Pulmonary artery endothelial cell (primary cell): ENCODE results near the gene PLEKHM2. TPM values are rescaled to one million over a fixed set of nuclear protein-coding genes. Genes with fewer than 3 reads are reported as not detected.

Source experiments
- DNase-seq: peaks from one replicate; pipeline ENCODE4 v3.0.0-alpha.2; 2011; ENCODE audit warnings: low read depth, low spot score
- total RNA-seq: library from RNA; depleted of rRNA; stranded (reverse); fragments of >200 nt; gene quantifications from 2 replicates; pipeline ENCODE4 v1.2.3, GENCODE V29; 2014

PLEKHM2 gene
- total RNA-seq, 1 donor from 2014 or later: 49.8 TPM

DNA sequence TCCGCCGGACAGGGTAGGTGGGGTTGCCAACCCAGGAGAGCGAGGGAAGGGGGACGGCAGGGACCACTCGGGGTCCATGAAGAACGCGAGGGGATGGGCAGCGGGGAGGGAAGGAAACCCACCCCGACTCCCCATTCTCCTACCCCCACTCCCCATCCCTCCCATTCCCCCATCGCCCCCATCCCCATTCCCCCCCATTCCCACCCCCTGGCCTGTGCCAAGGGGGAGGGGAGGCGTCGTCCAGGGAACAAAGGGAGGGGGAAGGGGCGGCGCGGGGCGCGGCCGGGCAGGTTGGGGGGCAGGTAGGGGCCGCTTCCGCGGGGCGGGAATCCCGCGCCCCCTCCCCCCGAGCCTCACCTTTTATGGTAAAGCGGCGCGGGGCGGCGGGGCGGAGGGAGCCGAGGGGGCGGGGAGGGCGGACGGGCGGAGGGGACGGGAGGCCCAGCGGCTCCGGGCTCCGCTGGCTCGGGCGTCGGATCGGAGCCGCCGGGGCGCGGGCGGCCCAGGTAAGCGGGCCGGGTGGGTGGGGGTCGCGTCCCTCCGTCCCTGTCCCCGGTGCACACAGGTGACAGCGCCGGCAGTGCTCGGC, 74.3 kb downstream of the PLEKHM2 start, which contains the start of gene FBLIM1:
Gene FBLIM1, plus strand, starts transcription at position 453 of the 589 bp plus-strand sequence. CDS start 6,189 bp downstream, outside the sequence.
- DNase-seq: no peak

DNA sequence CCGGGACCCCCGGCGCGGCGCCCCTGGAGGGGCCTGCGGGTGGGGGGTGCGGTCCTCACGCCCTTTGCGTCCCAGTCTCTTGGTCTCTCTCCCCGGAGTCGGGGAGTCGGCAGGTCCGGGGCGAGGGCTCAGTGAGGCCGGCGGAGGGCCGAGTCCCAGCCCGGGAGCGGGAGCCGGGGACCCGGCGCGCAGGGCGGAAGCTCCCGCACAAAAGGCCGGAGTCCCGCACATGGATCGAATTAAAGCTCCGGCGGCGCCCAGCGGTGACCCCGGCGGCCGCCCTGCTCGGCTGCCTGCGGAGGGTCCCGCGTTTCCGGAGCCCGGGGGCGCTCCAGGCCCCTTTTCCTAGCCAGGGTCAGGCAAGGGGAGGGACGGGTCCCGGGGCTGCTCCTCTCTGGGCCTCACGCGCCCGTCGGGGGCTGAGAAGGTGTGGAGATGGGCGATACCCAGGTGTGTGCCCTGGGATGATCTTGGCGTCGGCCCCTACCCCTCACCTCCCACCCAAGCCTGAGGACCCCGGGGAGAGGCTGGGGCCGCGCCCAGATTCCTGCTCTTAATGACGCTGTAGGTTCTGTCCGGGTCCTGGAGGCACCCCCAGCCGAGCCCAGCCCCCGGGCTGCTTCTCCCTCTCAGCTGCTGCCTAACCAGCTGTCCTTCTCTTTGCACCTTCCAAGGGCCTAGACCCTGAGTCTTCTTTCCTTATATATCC, 75.0 kb downstream of the PLEKHM2 start:
- no peak for DNase-seq

DNA sequence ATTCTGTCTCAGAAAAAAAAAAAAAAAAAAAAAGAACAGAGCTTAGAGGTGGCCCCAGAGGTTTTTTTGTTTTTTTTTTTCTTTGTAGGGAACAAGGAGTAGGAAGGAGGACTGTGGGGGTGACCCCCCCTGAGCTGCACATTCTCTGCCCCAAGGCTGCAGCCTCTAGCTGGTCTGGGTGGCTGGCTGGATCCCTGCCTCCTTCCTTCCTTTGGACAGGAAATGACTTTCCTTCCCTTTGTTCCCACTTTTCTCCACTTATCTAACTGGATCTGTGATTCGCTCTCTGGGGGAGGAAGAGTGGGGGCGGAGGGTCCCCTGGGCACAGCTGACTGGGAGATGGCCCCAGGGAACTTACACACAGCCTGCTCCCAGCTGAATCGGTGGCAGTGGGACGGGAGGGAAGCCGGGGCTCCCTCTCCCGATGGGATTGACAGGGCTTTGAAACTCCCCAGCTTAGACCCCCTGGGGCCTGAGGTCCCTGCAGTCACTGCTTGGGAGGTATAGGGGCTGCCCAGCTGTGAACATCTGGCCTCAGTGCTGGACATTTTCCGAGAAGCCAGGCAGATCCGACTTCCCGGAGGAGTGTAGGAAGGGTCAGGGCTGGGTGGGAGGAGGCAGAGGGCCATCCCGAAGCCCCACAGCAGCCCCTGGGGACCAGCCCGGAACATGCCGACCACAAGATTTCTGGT, 76.5 kb downstream of the PLEKHM2 start:
- DNase-seq: peak; percentile 77

DNA sequence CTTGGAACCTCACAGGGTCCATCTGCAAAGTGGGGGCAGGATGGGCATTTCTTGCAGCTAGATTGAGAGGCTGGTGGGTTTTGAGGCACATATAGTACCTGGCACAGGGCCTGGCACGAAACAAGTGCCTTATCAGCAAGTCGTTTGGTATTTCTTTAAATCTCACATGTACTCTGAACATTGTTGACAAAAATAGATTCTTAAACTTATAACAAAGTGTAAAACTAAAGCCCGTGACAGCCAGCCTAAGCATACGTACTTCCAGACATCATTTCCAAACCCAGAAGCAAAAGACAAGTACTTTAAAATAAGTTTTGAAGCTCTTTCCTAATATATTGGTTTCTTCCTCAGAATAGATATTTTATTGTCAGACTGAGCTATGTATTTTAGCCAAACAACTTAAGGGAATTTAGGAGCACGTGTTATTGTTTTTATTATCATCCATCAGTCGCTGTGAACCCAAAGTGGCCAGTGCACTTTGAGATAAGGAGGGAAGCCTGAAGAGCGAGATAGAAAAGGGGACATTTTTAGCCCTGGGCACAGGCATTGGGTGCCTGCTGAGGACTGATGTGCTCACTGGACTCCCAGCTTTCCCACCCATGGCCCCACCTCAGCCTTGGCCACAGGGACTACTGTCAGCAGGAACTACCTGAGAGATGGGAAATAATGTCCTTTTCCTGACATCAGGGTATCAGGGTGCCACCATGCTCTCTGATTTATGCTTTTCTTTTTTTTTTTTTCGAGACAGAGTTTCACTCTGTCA, 77.4 kb downstream of the PLEKHM2 start:
- no peak for DNase-seq

DNA sequence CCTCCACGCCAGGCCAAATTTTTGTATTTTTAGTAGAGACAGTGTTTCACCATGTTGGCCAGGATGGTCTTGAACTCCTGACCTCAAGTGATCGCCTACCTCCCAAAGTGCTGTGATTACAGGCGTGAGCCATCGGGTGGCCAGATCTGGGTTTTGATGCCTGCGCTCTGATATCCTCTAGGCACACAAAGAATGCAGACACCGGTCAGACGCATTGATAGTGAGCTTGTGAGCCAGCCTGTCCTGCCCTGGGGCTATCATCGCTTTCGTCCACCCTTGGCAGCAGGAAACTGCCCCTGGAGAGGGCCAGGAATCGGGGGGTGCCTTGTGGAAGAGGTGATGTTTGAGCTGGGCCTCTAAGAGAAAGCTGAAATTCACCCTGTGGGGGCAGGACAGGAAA, 78.4 kb downstream of the PLEKHM2 start:
- DNase-seq: no peak

DNA sequence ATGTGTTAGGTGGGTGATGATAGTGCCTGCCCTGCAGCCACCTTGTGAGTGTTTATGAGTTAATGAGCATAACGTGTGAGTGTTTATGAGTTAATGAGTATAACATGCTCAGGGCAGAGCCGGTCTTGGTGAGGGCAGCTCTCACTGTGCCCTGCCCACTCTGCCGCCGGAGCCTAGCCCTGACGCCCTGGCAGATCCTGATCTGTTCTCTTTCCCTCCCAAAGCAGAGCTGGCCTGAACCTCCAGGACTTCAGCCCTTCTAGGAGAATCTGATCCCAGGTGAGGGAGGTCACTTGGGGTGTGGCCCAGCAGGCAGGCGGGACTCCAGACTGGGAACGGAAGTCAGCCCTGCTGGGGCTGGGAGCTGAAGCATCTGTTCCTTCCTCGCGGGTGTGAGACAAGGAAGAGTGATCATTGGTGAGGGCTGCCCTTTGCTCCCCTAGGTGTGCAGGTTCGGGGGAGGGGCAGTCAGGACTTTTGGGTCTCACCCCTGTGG, 80.2 kb downstream of the PLEKHM2 start:
- no peak for DNase-seq

DNA sequence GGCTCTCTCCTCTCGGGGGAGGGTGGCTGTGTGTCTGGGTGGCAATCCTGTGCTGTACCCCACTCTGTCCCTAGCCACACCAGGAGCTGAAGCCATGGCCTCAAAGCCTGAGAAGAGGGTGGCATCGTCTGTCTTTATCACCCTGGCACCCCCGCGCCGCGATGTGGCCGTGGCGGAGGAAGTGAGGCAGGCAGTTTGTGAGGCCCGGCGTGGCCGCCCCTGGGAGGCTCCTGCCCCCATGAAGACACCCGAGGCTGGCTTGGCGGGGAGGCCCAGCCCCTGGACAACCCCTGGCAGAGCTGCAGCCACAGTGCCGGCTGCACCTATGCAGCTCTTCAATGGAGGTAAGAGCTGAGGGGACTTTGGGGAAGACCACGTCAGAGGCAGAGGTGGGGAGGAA, 80.8 kb downstream of the PLEKHM2 start:
- no peak for DNase-seq

DNA sequence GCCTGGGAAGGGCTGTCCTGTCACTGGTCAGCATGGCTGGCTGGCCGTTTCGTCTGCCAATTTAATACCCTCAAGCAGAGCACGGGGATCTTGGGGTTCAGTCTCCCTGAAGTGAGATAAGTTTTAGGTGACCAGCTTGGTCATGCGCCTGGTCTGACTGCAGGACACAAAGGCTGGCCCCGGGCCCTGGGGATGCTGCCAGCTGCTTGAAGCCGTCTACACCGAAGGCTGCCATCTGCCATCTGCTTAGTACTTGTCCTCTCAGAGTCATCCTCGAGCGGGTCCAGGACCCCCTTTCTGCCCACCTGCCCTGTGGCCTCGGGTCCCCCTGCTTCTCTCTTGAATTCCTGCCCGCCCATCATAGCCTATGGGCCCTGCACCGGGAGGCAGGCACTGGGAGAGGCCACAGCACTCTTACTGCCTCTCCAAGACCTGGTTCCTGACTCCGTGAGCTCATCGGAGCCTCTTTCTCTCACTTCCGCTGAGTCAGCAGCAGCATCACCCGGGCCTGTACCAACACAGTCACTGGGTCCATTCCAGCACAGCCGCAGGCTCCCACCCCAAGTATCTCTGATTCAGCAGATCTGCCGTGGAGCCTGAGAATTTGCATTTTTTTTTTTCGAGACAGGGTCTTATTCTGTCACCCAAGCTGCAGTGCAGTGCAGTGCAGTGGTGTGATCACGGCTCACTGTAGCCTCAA, 81.5 kb downstream of the PLEKHM2 start:
- DNase-seq: peak; percentile 72

DNA sequence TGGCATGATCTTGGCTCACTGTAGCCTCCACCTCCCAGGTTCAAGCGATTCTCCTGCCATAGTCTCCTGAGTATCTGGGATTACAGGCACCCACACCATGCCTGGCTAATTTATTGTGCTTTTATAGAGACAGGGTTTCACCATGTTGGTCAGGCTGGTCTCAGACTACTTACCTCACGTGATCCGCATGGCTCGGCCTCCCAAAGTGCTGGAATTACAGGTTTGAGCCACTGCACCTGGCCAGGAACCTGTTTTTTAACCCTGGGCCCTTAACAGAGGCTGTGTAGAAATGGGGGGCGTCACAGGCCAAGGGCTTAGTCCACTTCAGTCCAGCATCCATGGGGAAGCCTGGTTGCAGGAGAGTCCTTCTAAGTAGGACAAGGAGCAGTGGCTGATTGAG, 83.8 kb downstream of the PLEKHM2 start:
- no peak for DNase-seq

DNA sequence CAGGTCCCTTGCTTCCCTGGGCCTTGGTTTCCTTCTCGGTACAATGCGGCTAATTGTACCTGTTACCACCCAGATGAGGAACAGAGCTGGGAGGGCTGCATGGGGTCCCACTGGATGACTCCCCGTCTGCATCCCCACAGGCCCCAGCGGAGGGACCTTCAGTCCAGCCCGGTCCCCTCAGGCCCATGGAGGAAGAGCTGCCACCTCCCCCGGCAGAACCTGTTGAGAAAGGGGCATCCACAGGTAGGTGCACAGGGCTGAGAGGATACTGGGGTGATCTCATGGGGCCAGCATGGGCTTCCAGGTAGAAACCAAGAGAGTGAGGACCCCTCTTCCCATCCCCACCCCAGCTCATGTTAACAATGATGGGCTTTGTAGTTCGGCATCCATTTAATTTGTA, 84.3 kb downstream of the PLEKHM2 start:
- no peak for DNase-seq

DNA sequence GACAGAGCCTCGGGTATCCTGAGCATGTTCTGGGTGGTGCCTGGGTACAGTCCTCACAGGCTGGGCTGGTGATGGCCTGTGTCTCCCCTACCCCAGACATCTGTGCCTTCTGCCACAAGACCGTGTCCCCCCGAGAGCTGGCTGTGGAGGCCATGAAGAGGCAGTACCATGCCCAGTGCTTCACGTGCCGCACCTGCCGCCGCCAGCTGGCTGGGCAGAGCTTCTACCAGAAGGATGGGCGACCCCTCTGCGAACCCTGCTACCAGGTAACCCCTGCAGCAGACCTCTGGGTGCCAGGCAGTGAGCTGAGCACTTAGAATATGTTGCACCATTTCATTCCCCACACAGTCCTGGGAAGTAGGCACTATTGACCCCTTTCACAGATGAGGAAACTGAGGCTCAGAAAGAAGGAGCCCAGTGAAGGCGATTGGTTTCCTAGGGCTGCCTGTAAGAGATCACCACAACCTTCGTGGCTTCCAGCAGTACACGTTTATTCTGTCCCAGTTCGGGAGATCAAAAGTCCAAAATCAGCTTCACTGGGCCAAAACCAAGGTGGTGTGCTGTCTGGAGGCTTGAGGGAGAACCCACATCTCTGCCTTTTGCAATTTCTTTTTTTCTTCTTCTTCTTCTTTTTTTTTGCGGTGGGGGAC, 86.3 kb downstream of the PLEKHM2 start:
- DNase-seq: no peak

DNA sequence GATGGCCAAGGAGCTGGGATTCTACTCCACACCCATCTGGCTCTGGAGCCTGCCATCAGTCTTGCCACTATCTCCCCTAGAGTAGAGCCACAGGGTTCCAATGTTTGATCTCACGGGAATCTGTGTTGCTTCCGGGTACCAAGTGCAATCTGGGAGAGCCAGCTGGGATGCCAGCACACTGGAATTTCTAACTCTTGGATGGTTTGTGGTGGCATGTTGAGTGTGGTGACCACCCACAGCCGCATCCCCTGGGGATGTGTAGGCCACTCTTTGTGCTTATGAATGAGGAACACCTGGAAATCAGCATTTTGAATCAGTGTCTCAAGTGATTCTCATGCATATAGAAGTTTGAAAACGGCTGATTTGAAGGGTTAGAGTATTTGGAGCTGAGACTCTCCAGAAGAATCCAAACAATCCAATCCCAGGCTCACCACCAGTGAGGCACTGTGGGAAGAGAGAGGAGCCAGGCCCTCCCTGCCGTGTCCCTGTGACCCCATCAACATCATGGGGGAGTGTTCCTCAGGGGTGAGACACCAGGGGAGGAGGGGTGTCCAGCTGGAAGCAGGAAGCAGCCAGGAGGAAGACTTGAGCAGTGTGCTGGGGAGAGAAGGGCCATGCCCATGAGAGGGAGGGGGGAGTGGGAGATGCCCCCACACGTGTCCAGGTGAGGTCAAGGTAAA, 87.9 kb downstream of the PLEKHM2 start:
- DNase-seq: no peak

DNA sequence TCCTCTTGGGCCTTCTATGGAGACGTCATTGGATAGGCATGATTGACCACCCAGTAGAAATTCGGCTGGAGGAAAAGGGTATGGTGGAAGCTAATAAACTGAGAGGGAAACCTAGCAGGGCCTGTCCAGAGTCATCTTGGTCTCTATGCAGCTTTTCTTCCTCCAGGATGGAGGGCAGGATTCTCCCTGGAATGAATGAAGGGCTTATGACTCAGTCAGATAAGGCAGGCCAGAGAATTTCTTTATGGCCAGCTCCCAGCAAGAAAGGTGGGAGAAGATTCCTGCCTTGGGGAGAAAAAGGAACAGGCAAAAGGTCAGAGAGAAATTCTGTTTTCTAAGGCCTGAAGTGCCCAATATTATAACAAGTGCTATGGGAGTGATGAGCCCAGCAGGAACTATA, 91.6 kb downstream of the PLEKHM2 start:
- DNase-seq: no peak

DNA sequence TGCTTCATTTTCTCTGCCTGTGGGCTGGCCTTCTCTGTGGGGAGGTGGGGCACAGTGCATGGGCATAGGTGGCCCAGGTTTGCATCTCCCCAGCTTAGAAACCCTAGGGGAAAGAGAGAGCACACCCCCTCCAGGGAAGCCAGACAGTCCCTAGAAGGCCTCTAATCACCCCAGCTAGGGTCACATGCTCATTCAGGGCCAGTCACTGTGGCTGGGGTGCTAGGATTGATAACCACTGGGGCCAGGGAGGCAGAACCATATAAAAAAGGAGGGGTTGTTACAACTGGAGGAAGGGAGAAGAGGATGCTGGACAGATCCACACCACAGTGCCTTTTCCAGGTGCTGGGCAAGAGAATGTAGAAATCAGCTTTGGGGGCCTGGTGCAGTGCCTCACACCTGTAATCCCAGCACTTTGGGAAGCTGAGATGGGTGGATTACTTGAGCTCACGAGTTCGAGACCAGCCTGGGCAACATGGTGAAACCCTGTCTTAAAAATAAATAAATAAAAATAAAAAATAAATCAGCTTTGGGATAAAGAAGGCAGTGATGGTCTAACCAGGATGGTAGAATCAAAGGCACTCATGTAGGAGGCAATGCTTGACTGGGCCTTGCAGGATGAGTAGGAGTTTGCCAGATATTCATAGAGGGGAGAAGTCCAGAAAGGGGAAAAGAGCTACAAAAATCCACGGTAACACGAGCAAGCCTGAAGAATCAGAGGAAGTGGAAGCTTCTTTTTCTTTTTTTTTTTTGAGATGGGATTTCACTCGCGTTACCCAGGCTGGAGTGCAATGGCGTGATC, 94.0 kb downstream of the PLEKHM2 start:
- DNase-seq: no peak

Other genes with a start within 250 kb of the PLEKHM2 start
- 0.07 TPM in 1 of 2 replicates, not detected in the other for gene CTRC, start 245.9 kb upstream of the PLEKHM2 start, total RNA-seq
- not detected in 2 replicates for gene CELA2A, start 227.6 kb upstream of the PLEKHM2 start, total RNA-seq
- gene CELA2B, start 208.2 kb upstream of the PLEKHM2 start, total RNA-seq: not detected in 2 replicates
- gene CASP9, start 160.1 kb upstream of the PLEKHM2 start, total RNA-seq: 4.2 and 6.3 TPM in 2 replicates
- gene DNAJC16, start 157.5 kb upstream of the PLEKHM2 start, total RNA-seq: 13.1 and 17.4 TPM in 2 replicates
- gene AGMAT, start 99.3 kb upstream of the PLEKHM2 start, total RNA-seq: 1.4 and 1.5 TPM in 2 replicates
- gene DDI2, start 66.9 kb upstream of the PLEKHM2 start, total RNA-seq: 14.2 and 21.3 TPM in 2 replicates
- gene SLC25A34, start 51.9 kb downstream of the PLEKHM2 start, total RNA-seq: 0.20 and 0.42 TPM in 2 replicates
- gene TMEM82, start 58.2 kb downstream of the PLEKHM2 start, total RNA-seq: not detected in 2 replicates
- gene FBLIM1, start 74.5 kb downstream of the PLEKHM2 start, total RNA-seq: 311 and 321 TPM in 2 replicates
- 2.4 and 4.7 TPM in 2 replicates for gene UQCRHL, start 123.3 kb downstream of the PLEKHM2 start, total RNA-seq
- 18.9 and 31.7 TPM in 2 replicates for gene SPEN, start 163.4 kb downstream of the PLEKHM2 start, total RNA-seq